Fibroblast of skin of left biceps (primary cell): Measurements from ENCODE around the gene ATF7IP.

Experiments used
- DNase-seq, 2 experiments: peaks; one replicate each; pipeline ENCODE4 v3.0.0-alpha.2; 2013; ENCODE audit warnings: low read depth in 2 of 2

Gene ATF7IP

DNA sequence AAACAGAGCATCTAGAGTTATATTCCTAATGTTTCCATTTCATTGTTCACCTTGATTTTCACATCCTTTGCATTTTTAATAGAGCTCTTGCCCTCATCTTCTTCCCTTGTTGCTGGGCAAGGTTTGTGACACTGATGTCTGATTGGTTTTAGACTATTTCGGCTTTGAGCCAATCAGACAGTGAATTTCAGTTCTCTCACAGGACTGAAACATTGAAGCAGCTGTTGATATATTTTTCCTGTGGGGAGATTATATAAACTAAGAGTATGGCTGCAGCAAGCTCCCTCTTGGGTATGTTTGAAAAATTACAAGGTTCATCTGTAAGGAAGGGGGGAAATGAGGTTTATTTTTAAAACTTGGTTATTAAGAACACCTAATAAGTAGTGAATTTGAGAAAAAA is 51.2 kb downstream of the ATF7IP start:
- peak; percentile 73 to 74 for DNase-seq

DNA sequence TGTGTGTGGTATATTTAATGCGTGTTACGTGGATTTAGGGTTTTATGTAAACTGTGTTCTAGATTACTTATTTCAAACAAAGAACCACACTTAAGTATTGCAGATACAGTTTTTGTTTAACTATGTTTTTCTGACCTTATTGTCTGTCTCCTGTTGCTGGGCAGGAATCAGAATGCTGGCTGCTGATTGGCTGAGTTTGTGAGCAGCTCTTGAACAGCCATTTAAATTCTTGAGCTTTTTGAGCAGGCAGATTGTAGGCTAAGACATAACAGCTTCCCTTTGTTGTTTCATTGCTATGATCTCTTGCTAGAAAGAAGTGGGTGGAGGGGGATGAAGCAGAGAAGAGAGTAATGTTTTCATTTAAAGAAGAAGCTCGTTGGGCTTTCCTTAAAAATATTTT is 52.2 kb downstream of the ATF7IP start:
- peak; percentile 68 to 74 for DNase-seq

DNA sequence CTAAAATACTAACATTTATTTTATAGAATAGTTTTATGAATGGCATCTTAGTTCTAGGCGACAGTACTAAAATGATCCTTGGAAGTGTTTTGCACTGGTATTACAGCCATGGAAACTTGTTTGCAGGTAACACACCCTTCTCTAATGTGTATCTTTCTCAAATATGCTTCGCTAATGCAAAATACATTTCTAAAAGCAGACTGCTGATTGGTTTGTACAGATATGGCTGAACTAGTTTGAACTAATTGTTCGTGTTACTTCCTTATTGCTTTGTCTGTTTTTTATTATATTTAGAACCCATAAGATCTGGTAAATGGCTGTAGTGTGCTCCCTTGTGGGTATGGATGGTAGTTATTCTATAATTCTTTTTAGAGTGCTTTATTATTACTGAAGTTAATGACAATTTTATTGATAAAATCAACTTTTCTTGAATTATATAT is 53.0 kb downstream of the ATF7IP start:
- DNase-seq, result no peak

DNA sequence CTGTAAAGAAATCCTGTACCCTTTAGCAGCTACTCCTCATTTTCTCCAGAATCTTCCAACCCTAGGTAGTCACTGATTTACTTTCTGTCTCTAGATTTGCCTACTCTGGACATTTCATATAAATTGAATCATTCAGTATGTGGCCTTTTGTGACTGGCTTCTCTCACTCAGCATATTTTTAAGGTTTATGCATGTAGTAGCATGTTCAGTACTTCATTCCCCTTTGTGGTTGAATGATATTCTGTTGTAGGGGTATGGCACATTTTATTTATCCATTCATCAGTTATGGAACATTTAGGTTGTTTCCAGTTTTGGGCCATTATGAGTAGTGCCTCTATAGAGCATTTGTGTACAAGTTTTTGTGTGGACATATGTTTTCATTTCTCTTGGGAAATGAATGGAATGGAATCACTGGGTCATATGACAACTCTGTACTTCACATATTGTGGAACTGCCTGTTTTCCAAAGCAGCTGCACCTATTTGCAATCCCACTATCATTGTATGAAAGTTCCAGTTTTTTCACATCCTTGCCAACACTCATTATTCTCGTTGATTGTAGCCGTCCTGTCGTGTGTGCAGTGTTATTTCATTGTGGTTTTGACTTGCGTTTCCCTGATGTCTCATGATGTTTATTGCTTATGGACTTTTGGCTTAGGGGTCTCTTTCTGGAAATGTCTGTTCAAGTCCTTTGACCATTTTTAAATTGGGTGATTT is 57.2 kb downstream of the ATF7IP start:
- no peak for DNase-seq

DNA sequence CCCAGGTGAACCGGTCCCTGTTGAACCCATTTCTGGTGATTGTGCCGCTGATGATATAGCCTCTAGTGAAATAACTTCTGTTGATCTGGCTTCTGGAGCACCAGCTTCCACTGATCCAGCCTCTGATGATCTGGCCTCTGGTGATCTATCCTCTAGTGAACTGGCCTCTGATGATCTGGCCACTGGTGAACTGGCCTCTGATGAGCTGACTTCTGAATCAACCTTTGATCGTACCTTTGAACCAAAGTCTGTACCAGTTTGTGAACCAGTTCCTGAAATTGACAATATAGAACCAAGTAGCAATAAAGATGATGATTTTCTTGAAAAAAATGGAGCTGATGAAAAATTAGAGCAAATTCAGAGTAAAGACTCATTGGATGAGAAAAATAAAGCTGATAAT is 59.1 kb downstream of the ATF7IP start:
- no peak for DNase-seq

DNA sequence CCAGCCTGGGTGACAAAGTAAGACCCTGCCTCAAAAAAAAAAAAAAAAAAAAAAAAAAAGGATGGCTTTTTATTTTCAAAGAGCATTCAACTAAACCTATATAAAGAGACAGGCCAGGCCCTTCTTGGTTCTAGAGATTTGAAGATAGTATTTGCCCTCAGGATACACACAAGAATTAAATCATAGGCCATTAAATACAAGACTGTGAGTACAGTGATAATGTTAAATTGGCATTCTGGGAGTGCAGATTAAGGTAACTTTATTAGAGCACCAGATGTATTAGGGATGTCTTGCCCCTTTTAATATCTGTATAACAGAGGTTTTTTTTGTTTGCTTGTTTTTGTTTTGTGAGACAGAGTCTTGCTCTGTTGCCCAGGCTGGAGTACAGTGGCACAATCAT is 61.3 kb downstream of the ATF7IP start:
- no peak for DNase-seq

DNA sequence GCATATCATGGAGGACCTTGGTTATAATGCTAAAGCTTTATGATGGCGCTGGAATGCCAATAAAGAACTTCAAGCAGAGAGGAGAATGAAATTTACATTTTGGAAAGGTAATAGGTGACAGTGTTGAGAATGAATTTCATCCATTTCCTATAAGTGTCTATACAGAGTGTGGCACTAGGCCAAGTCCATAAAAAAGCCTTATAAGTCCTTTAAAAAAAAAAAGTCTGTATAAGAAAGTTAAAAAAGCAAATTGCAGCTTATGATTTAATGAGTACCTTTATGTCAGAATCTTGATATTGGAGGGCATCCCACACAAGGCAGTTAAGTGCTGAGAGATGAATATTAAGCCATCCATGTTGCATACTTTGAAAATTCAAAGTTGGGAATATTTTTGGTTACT is 62.4 kb downstream of the ATF7IP start:
- no peak for DNase-seq

DNA sequence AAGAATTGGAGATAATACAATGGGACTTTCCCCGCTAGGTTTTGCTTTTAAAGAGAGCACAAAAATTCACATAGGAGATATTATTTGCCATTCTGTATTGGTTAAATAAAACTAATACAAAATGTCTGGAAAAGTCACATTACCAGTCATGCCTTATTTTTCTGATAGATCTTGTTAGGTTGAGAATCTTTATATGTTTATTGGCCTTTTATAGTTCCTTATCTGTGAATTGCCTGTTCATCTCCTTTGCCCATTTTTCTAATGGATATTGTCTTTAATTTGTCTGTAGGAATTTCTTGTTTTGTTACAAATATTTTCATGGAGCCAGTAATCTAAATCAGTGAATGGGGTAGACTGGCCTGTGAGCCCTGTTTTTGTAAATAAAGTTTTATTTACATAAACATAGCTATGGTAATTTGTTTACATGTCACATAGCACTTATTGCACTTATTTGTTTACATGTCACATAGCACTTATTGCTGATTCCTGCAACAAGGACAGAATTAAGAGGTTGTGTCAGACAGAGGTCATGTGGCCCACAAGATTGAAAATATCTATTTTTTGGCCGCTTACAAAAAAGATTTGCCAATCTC is 65.0 kb downstream of the ATF7IP start:
- DNase-seq, result no peak

DNA sequence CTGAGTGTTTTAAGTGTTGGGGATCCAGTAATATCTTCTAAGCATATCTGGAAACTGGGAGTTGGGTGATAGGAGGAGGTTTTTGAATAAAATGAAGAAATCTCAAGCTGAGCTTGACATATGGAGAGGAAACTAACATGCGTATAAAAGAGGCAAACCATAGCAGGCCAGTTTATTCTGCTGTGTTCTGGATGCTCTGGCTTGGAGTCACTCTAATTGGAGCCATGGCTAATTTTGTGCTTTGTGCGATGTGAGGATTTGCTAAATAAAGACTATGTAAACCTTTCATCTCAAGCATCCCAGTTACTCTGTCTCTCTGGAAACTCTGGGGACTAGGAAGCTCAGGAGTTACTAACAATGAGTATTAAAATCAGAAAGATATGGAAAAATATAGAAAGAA is 66.5 kb downstream of the ATF7IP start:
- no peak for DNase-seq

DNA sequence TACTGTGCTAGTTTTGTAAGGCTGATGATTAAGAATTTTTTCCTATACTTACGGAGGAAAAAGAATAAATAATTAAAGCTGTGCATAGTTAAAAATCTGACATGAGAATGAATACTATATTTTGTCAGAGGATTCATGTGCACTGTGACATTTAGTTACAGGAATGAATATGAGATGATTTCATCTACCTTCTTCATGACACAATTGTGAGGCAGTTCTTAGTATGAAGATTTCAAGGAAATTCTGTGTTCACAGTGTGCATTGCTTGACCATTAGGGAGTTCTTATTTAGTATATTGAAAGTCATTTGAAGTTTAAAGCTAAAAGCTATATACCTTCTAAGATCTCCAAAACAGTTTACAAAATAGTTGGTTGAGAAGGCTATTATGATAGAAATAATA is 70.1 kb downstream of the ATF7IP start:
- no peak for DNase-seq

DNA sequence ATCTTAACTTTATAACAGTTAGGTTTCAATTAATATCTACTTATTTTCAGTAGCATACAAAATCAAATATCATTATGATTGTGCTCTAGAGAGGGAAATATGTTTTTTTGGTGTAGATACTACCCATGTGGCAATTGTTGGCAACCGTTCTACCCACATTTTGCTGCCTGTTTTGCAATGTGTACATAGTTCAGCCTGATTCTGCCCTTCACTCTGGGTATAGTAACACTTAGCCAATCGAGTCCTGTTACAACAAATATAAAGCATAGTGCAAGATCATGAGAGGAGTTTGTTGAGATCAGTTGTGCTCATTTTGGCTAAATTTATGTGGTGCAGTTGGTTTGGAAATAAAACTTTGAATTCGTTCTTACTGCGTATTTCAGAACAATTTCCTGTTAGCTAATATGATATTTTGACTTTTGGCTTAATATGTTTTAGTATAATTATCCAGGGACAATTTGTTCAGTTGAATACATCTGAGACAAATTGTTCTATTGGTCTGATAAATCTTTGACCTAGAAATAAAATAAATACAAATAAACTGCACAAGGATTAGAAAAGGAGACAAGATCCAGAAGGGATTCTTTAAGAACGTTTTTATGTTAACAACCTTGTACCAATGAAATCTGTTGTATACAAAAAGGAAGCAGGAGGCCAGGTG is 76.9 kb downstream of the ATF7IP start:
- DNase-seq, result no peak

DNA sequence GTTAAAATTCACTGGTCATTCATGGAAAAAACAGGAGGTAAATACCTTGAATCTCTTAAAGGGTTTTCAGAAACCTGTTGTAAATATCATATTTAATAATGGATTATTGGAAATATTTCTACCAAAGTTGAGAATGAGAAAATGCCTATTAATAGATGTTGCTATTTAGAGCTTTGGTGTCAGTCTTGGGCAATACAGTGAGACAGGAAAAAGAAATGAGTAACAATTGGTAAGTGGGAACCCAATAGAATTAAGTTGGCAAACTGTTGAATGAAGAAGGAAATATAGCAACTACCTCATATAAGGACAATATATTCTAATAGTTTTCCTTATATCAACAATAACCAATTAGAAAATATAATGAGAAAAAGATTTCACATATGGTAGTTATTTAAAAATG is 78.0 kb downstream of the ATF7IP start:
- DNase-seq, result no peak

DNA sequence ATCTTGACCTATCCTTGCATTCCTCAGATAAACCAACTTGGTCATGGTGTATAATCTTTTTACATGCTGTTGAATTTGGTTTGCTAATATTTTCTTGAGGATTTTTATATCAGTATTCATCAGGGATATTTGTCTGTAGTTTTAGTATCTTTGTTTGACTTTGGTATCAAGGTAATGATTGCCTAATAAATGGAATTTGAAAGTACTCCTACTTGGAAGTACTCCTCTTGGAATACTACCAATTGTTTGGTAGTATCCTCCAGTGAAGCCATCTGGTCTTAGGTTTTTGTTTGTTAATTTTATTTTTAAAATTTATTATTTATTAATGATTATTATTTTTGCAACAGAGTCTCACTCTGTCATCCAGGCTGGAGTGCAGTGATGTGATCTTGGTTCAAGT is 85.0 kb downstream of the ATF7IP start:
- no peak for DNase-seq

DNA sequence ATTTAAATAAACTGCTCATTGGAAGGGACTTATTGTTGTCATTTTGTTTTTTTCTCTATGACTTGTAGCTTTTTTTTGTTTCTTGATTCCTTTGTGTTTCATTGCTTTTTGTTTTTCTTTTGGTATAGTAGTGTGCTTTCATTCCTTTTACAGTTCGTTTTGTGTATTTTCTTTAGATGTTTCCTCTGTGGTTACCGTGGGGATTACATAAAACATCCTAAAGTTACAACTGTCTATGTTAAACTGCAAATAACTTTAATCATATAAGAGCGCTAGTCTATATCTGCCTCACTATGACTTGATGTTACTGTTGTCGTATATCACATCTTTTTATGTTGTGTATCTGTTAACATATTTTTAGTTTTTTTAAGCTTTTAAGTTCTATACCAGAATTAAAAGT is 86.9 kb downstream of the ATF7IP start:
- DNase-seq, result no peak

DNA sequence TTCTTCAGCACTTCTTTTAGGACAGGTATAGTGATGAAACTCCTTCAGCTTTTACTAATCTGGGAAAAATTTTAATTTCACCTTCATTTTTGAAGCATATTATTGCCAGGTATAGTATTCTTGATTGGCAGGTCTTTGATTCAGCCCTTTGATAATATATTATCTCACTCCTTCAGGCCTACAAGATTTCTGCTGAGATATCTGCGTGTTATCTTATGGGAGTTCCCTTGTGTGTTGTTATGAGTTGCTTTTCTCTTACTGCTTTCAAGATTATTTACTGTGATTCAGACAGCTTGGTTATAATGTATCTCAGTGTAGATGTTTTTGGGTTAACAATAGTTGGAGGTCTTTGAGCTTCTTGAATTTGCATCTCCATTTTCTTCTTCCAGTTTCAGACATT is 87.4 kb downstream of the ATF7IP start:
- DNase-seq, result no peak

DNA sequence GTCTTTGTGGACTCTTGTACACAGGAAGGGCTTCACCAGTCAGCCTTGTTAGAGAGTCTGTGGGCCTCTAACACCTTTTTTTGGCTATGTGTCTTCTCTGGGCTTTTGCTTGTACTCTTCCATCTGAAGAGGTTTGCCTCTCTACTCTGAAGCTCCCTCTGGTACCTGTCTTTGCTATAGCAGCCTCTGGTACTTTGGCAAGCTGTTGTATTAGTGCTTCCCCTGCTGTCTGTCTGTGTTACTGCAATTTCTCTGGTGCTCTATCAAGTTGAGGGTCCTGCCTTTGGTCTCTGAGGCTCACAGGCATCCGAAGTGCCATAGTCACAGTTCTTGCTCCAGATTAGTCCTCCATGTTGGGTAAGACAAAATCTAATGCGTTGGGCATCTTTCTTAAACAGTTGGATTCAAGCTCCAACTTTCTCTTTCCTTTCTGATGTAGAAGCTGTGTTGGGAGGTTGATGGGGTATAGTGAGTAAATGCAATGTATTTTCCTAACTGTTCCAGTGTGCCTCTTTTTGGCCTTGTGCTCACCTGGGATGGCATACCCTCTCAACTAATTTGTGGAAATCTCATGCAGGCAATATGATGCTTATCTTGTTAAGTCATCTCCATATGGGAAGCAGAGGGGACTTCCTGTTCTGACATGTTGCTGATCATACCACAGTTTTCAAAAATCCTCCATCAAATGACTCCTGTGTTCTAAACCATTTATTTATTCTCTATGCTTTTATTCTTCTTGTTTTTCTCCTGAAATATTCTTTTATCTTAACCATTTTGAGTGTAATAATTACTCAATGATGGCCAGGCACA is 88.8 kb downstream of the ATF7IP start:
- no peak for DNase-seq

DNA sequence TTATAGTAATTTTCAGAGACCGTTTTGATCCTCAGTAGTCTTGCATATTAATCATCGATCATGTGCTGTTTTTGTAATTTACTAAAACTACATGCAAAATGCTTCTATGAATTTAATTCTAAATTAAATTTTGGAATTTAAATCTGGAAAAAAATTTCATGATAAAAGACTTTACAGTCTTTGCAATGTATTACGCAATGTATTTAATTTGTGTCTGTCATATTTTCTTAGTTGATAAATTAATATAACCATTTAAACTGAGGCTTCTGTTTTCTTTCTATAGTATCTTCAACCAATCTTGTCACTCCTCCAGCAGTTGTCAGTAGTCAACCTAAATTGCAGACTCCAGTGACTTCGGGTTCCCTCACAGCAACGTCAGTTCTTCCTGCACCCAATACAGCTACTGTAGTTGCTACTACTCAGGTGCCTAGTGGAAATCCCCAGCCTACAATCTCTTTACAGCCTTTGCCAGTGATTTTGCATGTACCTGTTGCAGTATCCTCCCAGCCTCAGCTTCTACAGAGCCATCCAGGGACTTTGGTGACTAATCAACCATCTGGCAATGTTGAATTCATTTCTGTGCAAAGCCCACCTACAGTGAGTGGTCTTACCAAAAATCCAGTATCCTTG is 94.8 kb downstream of the ATF7IP start:
- DNase-seq, result no peak

DNA sequence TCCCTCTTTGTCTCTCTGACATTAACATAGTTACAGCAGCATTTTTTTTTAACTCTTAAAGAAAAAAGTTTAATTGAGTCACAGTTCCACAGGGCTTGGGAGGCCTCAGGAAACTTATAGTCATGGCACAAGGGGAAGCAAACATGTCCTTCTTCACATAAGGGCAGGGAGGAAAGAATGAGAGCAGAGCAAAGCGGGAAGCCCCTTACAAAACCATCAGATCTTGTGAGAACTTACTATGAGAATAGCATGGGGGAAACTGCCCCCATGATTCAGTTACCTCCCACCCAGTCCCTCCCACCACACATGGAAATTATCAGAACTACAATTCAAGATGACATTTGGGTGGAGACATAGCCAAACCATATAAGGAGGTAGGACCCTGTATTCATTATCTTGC is 106.0 kb downstream of the ATF7IP start:
- DNase-seq, result no peak

DNA sequence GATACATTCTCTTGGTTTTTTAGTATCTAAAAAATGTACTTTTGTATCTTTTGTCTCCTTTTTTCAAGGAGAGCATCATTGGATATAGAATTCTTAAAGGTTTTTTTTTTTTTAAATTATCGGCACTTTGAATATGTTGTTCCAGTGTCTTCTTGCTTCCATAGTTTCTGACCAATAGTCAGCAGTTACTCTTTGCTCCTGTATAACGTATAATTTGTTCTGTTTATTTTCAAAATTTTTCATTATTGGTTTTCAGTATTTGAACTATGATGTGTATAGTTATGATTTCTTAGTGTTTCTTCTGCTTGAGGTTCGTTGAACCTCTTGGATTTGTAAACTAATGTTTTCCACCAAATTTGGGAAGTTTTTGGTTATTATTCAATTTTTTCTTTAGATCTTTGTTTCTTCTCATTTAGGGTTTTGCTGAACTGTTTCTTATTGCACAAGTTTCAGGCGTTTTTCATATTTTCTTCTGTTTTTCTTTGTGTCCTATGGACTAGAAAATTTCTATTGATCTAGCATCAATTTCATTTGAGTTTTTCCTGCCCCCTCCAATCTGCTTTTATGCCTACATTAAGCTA is 108.3 kb downstream of the ATF7IP start:
- no peak for DNase-seq

DNA sequence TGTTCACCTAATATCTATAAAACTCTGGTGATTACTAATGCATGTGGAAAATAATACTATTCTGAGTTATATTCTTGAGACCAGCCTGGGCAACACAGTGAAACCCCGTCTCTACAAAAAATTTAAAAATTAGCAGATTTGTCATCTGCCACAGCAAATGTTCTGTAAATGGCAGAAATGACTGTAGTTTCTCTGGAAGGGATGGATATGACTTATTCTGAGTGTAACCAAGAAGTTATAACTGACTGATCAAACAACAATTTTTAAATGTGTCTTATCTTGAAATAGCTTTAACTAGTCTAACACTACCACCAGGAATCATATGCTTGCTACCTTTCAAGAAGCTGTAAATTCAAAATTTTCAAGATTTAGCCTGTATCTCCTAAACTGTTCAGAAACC is 113.5 kb downstream of the ATF7IP start:
- no peak for DNase-seq

DNA sequence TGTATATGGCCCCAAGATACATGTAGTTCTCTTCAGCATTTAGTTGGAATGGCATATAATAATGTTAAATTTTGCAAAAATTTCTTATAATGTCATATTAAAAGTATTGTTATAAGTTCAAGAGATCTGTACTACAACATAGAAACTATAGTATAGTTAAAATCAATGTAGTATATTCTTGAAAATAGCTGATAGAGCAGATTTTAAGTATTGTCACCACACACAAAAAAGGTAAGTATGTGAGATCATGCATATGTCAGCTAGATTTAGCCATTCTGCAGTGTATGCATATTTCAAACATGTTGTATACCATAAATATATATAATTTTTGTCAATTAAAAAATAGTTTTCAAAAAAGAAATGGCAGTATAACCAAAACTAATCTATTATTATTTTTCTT is 115.7 kb downstream of the ATF7IP start:
- no peak for DNase-seq

DNA sequence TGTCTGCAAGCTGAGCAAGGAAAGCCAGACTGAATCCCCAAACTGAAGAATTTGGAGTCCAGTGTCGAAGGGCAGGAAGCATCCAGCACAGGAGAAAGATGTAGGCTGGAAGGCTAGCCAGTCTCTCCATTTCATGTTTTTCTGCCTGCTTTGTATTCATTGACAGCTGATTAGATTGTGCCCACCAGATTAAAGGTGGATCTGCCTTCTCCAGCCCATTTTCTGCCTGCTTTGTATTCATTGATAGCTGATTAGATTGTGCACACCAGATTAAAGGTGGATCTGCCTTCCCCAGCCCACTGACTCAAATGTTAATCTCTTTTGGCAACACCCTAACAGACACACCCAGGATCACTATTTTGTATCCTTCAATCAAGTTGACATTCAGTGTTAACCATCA is 116.9 kb downstream of the ATF7IP start:
- no peak for DNase-seq
